GM21423 (cell line): ENCODE measurements around the gene MELTF.

ENCODE experiments used
- ATAC-seq: cut with Tn5 transposase; IDR thresholded peaks from one replicate; pipeline ENCODE4 v1.9.1; 2021; ENCODE audit warnings: mild to moderate bottlenecking, moderate library complexity; ENCODE audit not compliant: unreplicated experiment

The MELTF gene

GRCh38 chr3:197010556-197011351 is 18.9 kb downstream of the MELTF start:
- ATAC-seq = no peak

- no peak for ATAC-seq
Observed at GRCh38 chr3:197009532-197010019, 20.0 kb downstream of the MELTF start.

GRCh38 chr3:197008436-197009209 is 21.0 kb downstream of the MELTF start:
- ATAC-seq = no peak

- ATAC-seq = no peak
Observed at GRCh38 chr3:197007953-197008352, 21.7 kb downstream of the MELTF start.

GRCh38 chr3:197007296-197007940 is 22.2 kb downstream of the MELTF start:
- ATAC-seq = no peak

- ATAC-seq = no peak
Observed at GRCh38 chr3:197006860-197007259, 22.8 kb downstream of the MELTF start.

GRCh38 chr3:197006446-197006845 is 23.2 kb downstream of the MELTF start:
- no peak for ATAC-seq

- peak; percentile 9 for ATAC-seq
Observed at GRCh38 chr3:197003461-197004385, 25.9 kb downstream of the MELTF start.

- peak; percentile 71 for ATAC-seq
Observed at GRCh38 chr3:197002701-197003454, 26.7 kb downstream of the MELTF start.

- ATAC-seq = peak; percentile 9
Observed at GRCh38 chr3:197001972-197002700, 27.5 kb downstream of the MELTF start.

GRCh38 chr3:197001106-197001971 is 28.3 kb downstream of the MELTF start:
- no peak for ATAC-seq

- ATAC-seq = no peak
Observed at GRCh38 chr3:197000211-197000610, 29.4 kb downstream of the MELTF start.

GRCh38 chr3:196998966-196999760 is 30.5 kb downstream of the MELTF start:
- ATAC-seq = no peak

GRCh38 chr3:196997311-196997710 is 32.3 kb downstream of the MELTF start:
- ATAC-seq = no peak

- no peak for ATAC-seq
Observed at GRCh38 chr3:196996454-196997265, 33.0 kb downstream of the MELTF start.

- ATAC-seq = no peak
Observed at GRCh38 chr3:196995646-196996355, 33.8 kb downstream of the MELTF start.
